EH (cell line): ENCODE measurements around the gene PAQR4.

Experiments
- DNase-seq: peaks from one replicate; pipeline ENCODE4 v3.0.0-alpha.2; 2015; ENCODE audit warnings: low read depth

The PAQR4 gene

DNA sequence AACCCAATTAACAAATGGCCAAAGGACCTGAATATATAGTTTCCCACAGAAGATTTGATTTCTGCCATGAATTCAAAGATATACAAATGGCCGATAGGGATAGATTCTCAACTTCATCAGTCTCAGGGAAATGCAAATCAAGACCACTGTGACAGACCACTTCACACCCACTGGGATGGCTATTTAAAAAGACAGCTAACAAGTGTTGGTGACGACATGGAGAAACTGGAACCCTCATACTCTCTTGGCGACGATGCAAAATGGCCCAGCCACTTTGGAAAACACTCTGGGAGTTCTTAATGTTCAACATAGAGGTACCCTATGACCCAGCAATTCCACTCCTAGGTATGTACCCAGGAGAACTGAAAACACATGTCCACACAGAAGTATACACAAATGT lies 22.5 kb upstream of the PAQR4 start:
- no peak for DNase-seq

DNA sequence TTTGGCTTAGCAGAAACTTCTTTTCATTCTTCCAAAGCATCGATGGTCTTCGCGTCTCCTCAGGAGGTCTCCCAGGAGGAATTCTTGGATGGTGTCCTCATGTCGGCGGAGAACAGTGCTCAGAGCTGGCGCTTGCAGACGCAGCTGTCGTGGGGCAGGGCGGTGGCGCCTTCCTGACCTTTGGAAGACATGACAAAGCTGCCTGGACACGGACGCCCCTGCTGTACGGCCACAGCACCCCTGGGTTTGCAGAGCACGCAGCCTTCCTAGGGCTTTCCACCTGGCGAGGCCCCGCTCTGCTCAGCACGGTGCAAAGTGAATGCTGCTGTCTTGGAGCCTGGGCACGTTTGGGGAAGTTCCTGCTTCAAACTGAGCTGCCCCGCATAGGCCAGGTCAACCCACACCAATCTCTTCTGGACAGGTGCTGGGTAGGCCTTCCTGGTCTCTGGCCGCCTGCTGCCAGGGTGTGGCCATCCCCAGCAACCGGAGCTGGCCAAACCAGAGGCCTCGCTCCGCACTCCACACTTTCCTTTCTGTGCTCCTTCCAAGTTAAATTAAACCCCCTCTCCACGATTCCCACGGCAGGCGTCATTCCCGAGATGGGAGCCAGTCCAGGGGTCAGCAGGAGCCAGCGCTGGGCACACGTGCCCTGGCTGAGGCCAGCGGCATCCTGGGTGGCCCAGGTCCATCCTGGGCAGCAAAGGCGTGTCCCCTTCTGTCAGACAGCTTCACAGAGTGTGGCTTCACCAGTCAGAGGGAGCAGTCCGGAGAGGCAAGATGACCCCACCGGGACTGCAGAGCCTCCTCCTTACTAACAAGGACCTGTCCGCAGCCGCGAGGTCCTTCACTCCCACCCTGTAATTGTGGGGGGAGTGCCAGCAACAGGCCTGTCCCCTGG lies 20.1 kb upstream of the PAQR4 start:
- DNase-seq, result no peak

DNA sequence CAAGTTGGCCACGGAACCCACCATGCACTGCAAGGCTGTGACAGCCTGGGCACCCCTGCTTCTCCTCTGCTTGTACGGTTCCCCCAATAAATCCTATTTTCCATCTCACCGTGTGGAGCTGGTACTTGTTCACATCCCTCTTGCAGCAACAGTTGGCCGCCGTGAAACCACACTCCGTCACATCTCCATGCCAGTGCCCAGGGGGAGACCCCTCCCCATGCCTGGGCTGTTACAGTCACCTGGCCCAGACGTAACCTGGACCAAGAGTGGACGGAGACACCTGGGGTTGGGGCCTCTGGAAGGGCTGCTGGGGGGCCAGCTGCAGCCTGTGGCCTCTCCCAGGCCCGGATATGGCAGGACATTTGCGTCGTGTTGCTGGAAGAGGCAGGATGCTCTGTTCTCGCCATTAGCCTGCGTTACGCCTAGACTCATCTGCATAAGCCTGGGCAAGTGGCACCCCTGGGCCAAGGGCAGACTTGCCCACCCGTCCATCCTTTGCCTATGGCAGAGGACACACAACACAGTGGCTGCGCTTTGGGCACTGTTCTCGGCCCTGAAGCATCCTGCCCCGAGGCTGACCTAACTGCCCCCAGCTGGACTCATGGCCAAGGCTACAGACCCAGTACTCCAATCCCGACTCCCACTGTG lies 19.3 kb upstream of the PAQR4 start:
- DNase-seq, result no peak

DNA sequence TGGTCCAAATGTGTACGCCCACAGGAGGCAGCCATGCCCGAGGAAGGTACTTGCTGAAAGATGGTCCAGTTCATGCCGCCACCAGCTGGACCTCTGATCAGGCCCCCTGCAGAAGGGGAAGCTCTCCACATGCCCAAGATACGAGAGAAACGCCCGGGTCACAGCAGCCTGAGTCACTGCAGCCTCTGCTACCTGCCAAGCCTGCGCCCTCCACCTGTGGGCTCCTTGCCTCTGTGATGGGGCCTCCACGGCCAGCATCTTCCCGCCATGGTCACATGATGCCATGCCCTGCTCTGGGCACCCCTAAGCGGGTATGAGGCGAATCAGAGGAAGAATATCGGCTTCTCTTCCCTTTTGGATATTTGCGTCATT lies 18.8 kb upstream of the PAQR4 start:
- no peak for DNase-seq

DNA sequence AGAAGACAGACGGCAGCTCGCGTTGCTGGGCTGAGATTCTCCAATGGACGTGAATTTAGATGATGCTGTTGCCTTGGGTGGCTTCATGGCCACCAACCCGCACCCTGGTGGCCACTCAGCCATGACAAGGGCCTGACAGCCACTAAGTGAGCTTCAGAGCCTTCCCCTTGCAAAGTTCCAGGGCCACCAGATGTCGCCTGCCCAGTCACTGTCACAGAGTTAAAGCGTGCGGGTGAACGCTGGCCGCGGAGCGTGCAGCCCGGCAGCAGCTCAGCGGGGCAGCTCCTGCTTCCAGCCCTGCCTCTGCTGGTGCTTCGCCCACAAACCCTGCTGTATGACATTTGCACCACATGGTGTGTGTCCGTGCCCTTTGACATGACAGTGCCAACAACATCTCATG lies 18.4 kb upstream of the PAQR4 start:
- no peak for DNase-seq

DNA sequence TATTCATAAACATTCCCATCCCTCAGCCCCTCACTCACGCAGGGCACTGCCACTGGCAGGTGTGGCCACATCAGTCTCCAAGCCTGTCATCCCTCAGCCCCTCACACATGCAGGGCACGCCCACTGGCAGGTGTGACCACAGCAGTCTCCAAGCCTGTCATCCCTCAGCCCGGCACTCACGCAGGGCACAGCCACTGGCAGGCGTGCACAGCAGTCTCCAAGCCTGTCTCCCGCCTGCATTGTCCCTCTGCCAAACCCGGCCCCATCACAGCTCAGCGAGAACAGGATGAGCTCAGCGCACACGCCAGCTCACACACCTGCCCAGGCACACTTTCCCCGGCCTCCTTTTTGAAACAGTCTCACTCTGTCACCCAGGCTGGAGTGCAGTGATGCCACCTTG lies 16.5 kb upstream of the PAQR4 start:
- DNase-seq, result no peak

DNA sequence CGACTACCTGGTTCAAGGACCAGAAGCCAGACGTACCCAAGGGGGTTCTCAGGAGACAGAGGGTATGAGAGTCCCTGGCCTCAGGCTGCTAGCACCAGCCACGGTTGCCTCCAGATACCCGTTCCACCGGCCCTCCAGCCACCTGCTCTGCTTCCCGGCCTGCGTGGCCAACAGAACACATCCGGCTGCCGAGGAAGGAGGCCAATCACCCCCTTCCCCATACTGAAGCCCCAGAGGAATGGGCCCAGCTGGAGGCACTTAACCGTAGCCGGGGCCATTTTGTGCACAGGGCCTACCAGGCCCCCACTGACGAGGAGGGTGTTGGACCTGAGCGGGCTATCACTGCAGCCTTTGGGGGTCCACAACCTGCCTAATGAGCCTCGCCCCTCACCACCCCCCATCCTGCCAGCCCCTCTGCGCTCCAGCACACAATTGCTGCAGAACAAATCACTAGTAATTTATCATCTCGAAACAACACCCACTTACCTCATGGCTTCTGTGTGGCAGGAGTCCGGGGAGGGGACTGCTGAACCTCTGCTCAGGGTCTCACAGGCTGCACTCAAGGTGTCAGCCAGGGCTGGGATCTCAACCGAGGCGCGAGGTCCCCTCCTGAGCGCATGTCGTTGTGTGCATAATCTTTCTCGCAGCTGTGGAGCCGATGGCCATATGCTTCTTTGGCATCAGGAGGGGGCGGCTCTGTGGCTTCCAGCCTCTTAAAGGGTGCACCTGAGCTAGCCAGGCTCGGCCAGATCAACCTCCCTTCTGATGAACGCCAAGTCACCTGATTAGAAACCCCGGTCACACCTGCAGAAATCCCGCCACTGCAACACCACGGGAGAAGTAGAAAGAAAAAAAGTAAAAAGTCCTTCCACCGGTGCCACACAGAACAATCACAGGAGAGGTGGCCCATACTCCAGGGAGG lies 15.2 kb upstream of the PAQR4 start:
- DNase-seq, result no peak

DNA sequence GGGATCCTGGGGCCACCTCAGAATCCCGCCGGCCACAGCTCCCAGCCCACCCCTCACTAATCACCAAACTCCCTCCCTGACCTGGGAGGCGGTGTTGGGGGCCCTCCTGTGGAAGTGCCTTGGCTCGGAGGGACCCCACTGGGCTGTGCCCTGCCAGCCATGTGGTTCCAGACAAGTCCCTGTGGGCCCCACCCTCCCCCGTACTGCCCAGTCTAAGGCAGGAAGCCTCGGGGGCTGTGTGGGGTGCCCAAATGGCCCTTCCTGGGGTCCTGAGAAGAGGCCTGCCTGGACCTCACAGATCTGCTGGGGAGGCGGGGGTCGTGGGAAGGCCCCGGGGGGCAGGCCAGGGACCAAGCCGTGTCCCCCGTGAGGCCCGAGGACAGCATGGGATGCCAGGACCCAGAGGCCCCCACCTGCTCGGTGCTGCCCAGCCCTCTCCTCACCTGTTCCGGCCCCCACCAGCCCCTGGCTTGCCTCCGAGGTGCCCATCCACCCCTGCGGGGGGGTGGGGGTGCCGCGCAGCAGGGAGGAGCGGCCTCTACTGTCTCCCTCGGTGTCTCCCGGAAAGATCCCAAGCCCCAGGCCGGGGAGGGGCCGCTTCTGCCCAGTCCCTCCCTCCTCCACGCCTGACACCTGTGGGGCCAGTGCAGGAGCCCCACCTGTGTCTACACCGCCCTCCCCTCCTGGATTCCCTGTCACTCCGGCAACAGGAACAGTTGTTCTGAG lies 14.3 kb upstream of the PAQR4 start:
- no peak for DNase-seq

DNA sequence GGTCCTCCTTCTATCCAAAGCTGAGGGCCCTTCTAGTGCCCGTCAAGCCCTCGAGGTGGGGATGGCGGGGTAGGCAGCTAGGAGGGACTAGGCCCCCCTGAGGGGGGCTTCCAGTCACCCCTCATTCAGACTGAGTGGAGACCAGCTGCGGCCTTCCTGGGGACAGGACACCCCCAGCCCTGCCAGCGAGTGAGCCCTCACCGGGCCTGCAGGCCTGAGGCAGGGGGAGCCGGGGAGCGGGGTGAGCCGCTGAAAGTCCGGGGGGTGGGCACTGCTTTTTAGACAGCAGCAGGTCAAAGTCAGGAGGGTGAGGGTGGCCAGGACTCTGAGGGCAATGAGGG lies 13.7 kb upstream of the PAQR4 start:
- DNase-seq, result no peak

DNA sequence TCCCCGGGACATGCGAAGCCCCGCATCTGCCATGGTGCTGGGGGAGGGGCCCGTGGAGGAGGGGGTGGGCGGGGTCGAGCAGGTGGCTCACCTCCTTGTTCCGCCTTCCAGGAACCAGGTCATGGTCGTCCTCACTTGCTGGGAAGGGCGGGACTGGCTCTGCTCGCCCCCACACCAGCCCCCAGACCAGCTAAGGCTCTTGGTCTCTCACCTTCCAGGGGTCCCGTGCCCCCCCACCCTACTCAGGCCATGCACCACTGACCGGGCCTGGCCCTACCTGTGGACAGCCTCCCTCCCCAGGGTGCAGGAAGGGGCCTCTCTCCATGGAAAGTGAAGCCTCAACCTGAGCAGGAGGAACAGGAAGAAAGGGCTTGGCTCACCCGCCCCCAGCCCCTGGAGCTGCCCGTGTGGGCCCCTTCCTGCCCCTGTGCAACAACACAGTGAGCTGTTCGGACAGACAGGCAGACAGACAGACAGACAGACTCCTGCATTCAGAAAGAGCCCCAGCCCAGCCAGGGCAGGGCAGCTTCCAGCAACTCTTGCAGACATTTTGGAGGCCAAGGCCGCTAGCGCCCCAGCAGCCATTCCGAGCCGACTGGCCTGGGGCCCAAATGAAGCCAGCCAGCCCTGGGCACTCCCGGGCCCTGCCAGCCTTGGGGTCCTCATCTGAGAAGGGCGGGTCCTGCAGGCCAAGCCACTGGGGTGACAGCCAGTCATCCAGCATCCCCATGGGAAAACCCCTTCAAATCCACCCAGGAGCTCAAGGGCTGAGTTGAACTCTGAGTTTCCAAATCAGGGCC lies 13.2 kb upstream of the PAQR4 start:
- no peak for DNase-seq

DNA sequence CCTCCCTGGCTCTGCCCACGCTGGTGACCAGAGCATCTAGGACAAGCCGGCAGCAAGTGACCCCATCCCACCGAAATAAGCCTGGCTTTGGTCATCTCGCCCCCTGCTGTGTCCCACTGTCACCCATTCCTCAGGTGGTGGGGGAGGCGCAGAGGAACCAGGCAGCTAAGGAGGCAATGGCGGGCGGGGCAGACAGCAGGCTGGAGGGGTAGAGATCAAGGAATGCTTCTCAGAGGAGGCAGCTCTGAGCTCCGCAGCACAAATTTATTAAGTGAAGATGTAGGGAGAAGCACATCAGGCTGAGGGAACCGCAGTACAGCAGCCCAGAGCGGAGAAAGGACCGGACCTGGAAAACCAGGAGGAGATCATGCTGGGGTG lies 12.6 kb upstream of the PAQR4 start:
- DNase-seq, result no peak

DNA sequence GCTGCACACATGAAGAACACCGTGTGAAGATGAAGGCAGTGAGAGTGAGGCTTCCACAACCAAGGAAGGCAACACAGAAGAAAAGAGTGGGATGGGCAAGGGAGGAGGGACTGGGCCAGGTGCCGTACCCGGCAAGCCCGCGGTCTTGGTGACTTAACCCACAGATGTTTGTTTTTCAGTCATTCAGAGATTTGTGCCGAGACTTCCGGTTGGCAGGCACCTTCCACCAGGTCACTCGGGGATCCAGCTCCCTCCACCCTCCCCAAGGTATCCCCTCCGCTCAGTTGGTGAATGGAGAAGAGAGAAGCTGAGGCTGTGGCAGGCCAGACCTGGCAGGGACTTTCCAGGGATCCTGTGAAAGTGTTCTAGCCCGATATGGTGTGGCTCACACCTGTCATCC lies 9.9 kb upstream of the PAQR4 start:
- DNase-seq, result no peak

DNA sequence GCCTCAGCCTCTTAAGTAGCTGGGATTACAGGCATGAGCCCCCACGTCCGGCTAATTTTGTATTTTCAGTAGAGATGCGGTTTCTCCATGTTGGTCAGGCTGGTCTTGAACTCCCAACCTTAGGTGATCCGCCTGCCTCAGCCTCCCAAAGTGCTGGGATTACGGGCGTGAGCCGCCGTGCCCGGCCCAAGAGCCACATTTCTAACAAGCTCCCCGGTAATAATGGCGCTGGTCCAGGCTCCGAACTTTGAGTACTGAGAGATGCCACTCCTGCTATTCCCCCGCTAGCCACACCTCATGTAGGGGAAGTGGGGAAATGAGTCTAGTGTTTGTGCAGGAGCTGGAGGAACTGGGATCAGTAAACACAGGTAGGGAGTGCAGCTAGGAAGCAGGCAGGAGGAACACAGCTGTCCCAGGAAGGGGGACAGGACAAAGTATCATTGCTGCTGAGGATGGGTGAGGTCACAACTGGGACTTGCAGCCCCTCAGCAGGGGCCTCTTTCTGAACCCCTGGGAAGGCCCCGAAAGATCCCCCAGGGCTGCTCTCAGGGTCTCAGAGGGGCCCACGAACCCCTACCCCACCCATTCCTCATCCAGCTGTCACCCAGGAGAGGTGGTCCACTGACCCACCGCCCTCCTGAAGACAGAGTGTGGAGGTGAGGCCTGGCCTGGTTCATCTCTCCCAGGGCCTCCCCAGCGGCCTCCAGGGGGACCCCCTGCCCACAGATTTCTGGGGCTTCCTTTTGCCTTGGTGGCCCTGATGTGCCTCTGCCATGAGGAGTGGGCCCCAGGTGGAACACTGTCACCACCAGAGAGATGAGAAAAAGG lies 8.8 kb upstream of the PAQR4 start:
- no peak for DNase-seq

DNA sequence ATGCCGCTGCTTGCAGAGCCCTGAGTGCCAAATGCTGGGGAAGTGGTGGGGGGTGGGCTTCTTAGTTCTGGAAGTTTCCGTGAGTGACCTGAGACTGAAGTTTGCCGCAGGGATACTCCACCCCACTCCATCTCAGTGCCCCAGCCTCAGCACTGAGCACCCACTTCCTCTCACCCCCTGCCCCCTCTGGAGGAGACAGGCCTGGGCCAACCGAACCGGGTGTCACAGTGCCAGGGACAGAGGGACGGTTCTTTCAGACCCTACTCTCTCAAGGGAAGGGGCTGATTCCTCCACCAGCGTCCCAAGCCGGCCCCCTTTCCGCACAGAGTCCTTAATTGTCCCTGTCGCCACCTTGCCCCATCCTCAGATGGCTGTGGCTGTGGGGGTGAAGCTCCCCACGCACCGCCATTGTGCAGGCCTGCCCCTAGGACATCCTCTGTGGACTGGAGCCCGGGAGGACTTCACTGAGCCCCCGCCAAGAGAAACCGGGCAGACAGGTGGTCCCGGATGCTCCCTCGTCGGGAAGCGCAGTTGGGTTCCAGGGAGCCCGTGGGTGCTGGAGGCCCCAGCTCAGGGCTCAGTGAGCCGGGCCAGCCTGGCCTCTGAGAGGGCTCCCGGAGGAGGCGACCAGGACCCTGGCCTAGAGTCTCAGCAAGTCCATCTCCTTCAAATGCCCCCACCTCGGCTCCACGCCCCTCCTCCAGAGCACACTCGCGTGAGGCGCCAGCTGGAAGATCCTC lies 6.6 kb upstream of the PAQR4 start:
- DNase-seq, result no peak

DNA sequence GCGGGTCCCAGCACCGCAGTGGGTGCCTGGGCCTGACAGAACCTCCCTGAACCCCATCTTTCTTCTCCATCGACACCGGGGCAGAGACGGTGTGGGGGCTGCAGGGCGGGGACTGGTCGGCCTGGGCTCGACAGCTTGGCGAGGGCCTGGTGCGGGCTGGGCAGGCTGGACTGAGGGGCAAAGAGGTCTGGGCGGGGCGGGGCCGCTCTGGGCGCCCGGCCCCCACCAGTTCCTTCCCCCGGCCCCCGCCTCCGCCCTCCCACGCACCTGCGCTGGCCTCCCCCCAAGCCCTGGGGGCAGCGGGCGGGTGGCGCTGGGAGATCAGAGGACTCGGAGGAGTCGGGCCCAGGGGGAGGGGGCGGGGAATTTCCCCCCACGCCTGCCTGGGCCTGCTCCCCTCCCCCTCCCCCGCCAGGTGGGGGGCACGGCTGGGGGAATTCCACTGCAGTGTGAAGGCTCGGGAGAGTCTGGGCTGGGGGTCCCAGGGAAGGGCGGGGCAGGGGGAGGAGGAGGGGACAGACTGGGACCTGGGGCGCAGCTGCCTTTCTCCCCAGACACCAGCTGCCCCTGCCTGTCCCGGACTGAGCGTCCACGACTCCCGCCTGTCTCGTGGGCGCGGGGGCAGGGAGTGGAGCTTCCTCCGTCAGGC lies 6.0 kb upstream of the PAQR4 start:
- no peak for DNase-seq

DNA sequence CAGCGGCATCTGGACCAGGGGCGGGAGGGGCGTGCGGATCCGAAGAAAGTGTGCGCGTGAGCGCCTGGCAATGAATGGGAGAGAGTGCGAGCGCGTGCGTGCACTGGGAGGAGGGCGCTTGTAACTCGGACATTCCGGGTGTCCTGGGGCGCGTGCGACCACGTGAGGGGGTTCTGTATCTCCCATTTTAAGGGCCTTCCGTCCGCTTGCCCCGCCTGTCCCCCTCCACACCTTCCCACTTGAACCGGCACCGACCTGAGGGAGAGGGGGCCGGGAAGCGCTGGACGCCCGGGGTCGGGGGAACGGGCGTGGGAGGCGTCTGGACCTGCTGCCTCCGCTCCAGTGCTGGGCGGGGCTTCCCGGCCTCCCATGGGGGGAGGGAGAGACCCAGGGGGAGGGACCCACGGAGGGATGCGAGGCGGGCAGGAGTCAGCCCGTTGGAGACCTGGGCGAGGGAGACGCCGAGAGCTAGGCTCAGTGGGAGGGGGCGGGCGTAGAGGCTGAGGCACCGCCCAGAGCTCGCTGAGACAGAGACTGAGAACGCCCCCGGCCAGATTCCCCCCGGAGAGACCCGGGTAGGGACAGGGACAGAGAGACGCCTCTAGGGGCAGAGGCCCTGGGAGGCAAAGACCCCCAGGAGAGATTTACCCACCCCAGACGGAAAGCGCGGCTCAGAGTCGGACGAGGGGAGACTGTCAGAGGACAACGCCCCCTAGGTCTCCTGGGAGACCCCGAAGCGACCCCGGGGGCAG lies 5.2 kb upstream of the PAQR4 start, which contains the start of gene KREMEN2:
KREMEN2 (plus strand) TSS at position 553 of the 752 bp plus-strand sequence. CDS start 246 bp downstream, outside the sequence.
- peak; percentile 24 for DNase-seq

DNA sequence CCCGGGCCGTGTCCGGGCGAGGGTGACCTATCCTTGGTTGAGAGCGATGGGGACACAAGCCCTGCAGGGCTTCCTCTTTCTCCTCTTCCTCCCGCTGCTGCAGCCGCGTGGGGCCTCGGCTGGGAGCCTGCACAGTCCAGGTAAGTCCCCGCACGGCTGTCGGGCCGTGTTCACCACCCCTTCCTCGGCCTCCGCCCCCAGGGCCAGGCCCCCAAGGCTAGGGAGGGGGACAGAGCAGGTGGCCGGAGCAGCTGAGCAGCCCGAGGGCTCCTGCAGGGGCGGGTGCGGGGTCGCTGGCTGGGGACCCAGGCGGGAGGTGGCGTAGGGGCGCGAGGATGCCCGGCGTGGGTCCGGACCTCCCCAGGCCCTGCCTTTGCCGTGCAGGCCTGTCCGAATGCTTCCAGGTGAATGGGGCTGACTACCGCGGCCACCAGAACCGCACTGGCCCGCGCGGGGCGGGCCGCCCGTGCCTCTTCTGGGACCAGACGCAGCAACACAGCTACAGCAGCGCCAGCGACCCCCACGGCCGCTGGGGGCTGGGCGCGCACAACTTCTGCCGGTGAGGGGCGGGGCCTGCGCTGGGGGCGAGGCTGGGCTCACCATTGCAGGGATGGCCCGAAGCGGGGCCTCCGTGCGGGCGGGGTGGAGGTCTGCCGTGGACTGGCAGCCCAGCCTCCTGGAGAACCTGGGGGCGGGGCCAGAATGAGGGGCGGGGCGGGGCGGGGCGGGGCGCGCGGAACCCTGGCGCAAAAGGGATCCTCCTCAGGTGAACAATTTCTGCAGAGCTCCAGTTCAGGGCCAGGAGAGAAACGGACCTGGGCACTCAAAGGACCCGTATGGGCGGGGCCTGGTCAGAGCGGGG lies 4.4 kb upstream of the PAQR4 start:
- DNase-seq, result peak; percentile 27
